ENCODE results near the gene CELSR1.

DNA sequence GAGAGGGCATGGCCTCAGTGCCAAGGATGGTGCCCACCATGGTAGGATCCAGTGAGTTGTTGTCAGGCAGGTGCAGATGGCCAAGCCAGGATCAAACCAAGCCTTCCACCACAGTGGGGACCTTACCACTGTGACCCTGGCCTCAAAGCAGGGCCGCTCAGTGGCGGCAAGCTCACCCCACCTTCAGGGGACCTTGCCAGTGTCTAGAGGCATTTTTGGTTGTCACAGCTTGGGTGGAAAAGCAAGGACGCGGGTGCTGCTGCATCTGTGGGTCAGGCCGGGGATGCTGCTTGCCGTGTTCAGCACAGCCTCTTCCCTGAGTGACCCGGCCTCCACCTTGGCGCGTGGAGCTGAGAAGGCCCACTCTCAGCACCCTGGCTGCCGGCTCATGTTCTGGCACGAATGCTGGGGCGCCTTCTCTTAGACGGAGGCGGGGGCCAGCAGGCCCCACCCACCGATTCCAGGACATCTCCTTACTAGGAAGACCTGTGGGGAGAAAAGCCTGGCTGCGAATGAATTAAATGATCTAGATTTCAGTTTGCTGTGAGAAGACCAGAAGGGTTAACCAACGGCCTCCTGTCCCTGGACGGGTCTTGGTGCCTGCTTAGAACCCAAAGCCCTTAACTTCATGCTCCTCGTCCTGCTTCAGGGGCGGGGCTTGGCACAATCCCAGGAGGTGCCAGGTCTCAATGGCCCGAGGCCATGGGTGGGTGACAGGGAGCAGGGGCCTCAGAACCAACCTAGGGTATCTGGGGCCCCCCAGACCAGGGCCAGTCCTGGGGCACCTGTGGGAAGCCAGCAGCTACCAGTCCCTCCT, 183.0 kb downstream of the CELSR1 start:
- TF ChIP-seq, protein P1, sequence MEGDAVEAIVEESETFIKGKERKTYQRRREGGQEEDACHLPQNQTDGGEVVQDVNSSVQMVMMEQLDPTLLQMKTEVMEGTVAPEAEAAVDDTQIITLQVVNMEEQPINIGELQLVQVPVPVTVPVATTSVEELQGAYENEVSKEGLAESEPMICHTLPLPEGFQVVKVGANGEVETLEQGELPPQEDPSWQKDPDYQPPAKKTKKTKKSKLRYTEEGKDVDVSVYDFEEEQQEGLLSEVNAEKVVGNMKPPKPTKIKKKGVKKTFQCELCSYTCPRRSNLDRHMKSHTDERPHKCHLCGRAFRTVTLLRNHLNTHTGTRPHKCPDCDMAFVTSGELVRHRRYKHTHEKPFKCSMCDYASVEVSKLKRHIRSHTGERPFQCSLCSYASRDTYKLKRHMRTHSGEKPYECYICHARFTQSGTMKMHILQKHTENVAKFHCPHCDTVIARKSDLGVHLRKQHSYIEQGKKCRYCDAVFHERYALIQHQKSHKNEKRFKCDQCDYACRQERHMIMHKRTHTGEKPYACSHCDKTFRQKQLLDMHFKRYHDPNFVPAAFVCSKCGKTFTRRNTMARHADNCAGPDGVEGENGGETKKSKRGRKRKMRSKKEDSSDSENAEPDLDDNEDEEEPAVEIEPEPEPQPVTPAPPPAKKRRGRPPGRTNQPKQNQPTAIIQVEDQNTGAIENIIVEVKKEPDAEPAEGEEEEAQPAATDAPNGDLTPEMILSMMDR (IDR thresholded peaks at IDR 0.05), result no peak
- no peak for TF ChIP-seq EP300 (IDR thresholded peaks at IDR 0.05)

All from sigmoid colon (tissue), 4 donors.